ENCODE results near the gene TRIM33. TPM values are rescaled to one million over a fixed set of nuclear protein-coding genes. Genes with fewer than 3 reads are reported as not detected.

The TRIM33 gene
- total and polyA plus RNA-seq, 2 of the 8 experiments (the other 6 are each of a cell fraction or from before 2014, with no cell fraction given): 17.1 to 52.3 TPM

DNA sequence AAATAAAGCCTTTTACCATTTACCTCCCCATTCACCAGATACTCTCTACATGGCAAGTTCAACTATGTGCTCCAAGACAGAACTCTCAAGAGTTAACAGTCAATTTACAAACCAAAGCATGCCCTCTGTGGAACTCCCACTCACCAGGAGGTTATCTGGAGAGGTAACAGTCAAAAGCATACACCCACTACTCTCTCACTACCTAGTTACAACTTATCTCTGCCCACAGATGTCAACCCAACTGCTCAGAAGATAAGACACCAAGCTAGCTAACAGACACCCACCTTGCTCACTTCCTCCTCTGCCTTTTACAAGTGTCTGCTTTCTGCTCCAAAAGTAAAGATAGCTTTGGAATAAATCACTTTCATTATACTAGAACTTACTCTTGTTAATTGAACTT is 131.0 kb downstream of the TRIM33 start:
- ChIA-PET CTCF (ENCODE audit: partially characterized antibody) (interaction anchor here (0.6 to 1.8 kb wide), 2 partner anchors 33 to 253 kb away, joined by 3 to 8 read pairs; no protein-coding TSS in a partner anchor), POLR2A (ENCODE audit: partially characterized antibody) (interaction anchor here (0.6 kb wide), 1 partner anchor 418 kb away, joined by 3 read pairs; no protein-coding TSS in a partner anchor)
- Histone ChIP-seq H3K23me2 (ENCODE audit: low read depth, low read length) (no peaks in the 10 kb centered on the region), H2BK5ac (ENCODE audit: low read depth, low read length) (no peak overlapping the region), H3K4me2 (ENCODE audit: insufficient read depth in 1 of 2, low read depth in 2 of 2, low read length in 2 of 2) (no peak overlapping the region), H3K4ac (replicated peaks; ENCODE audit: insufficient read length, low read depth, low read length) (no peak overlapping the region), H4K5ac (ENCODE audit: insufficient read length, low read depth, low read length) (no peak overlapping the region), H3K14ac (ENCODE audit: insufficient read length) (no peak overlapping the region), H3K4me1 (replicated peaks in 1 of 4; ENCODE audit: control insufficient read depth in 3 of 4, insufficient read depth in 4 of 4, low read length in 3 of 4) (no peaks in the 10 kb centered on the region; a peak in 1 of 7 replicates), H3K18ac (ENCODE audit: extremely low read depth, low read length) (no peak overlapping the region), H4K20me1 (replicated peaks in 1 of 2; ENCODE audit: control insufficient read depth in 1 of 2, insufficient read depth in 2 of 2, low read length in 2 of 2) (no peaks in the 10 kb centered on the region), H2BK20ac (ENCODE audit: low read length) (no peak overlapping the region), H4K8ac (ENCODE audit: extremely low read depth, insufficient read depth, low read length) (no peak overlapping the region), H3K79me1 (ENCODE audit: low read depth, low read length) (no peaks in the 10 kb centered on the region), H3K56ac (replicated peaks; ENCODE audit: insufficient read length, low read depth, low read length) (no peak overlapping the region), H4K91ac (replicated peaks; ENCODE audit: insufficient read length, low read length) (no peak overlapping the region), H3K27ac (ENCODE audit: low read depth, low read length) (no peak overlapping the region), H2AFZ (ENCODE audit: low read length) (no peak overlapping the region), H3K9me3 (ENCODE audit: insufficient read depth in 2 of 2, low read depth in 1 of 2, low read length in 1 of 2) (peaks cover under 1 to 13% of the 10 kb centered on the region in 2 experiments; a peak in 1 of 4 replicates), H3K4me3 (ENCODE audit: extremely low read depth in 1 of 4, insufficient read depth in 2 of 4, low read depth in 3 of 4, low read length in 4 of 4) (no peak overlapping the region), H3K27me3 (replicated peaks in 1 of 4; ENCODE audit: control insufficient read depth in 3 of 4, extremely low read depth in 1 of 4, insufficient read depth in 3 of 4, low read length in 3 of 4) (peaks cover 0 to 1% (median 0%) of the 10 kb centered on the region in 4 experiments; a peak in 1 of 7 replicates), H2BK15ac (ENCODE audit: low read length) (no peak overlapping the region), H2BK120ac (replicated peaks; ENCODE audit: low read depth, low read length) (no peak overlapping the region), H3K9ac (replicated peaks in 1 of 4; ENCODE audit: extremely low read depth in 1 of 4, low read depth in 3 of 4, low read length in 3 of 4) (no peak overlapping the region), H3K79me2 (ENCODE audit: control insufficient read depth in 1 of 2, insufficient read depth in 2 of 2, low read length in 2 of 2) (no peaks in the 10 kb centered on the region), H3K36me3 (ENCODE audit: control insufficient read depth in 2 of 4, insufficient read depth in 4 of 4, low read length in 3 of 4) (no peaks in the 10 kb centered on the region), H2AK5ac (ENCODE audit: low read depth, low read length) (no peak overlapping the region), H2BK12ac (ENCODE audit: low read depth, low read length) (no peak overlapping the region), H3K23ac (ENCODE audit: insufficient read length) (no peak overlapping the region)
- TF ChIP-seq POU5F1 (IDR thresholded peaks at IDR 0.05; ENCODE audit: low read depth, low read length) (no peak), GABPA (IDR thresholded peaks at IDR 0.05; ENCODE audit: borderline replicate concordance, insufficient read depth, low read length) (no peak), CHD2 (IDR thresholded peaks at IDR 0.05; ENCODE audit: low read length) (no peak), SIX5 (IDR thresholded peaks at IDR 0.05; ENCODE audit: low read depth, low read length) (no peak), CREB1 (IDR thresholded peaks at IDR 0.05) (no peak), SP1 (IDR thresholded peaks at IDR 0.05; ENCODE audit: low read depth, low read length) (no peak)
- TF ChIP-seq, protein P1, sequence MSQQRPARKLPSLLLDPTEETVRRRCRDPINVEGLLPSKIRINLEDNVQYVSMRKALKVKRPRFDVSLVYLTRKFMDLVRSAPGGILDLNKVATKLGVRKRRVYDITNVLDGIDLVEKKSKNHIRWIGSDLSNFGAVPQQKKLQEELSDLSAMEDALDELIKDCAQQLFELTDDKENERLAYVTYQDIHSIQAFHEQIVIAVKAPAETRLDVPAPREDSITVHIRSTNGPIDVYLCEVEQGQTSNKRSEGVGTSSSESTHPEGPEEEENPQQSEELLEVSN (IDR thresholded peaks at IDR 0.05): no peak
- DNase-seq (ENCODE audit: low read depth in 1 of 2, low spot score in 2 of 2): no peak
- no peak for FAIRE-seq
